Measurements from ENCODE around the gene NTN4. TPM values are rescaled to one million over a fixed set of nuclear protein-coding genes. Genes with fewer than 3 reads are reported as not detected.

NTN4 gene
- total and polyA plus RNA-seq, 10 of the 15 experiments (the other 5 are each of a cell fraction or from before 2014, with no cell fraction given), result 0.15 TPM; not detected in 9

GRCh38 chr12:95700316-95700785 lies 90.2 kb downstream of the NTN4 start (continued):
- TF ChIP-seq NR2C2 (IDR thresholded peaks at IDR 0.05; ENCODE audit: borderline replicate concordance, control insufficient read depth, insufficient read length, low read depth), result no peak
- TF ChIP-seq, protein P1, sequence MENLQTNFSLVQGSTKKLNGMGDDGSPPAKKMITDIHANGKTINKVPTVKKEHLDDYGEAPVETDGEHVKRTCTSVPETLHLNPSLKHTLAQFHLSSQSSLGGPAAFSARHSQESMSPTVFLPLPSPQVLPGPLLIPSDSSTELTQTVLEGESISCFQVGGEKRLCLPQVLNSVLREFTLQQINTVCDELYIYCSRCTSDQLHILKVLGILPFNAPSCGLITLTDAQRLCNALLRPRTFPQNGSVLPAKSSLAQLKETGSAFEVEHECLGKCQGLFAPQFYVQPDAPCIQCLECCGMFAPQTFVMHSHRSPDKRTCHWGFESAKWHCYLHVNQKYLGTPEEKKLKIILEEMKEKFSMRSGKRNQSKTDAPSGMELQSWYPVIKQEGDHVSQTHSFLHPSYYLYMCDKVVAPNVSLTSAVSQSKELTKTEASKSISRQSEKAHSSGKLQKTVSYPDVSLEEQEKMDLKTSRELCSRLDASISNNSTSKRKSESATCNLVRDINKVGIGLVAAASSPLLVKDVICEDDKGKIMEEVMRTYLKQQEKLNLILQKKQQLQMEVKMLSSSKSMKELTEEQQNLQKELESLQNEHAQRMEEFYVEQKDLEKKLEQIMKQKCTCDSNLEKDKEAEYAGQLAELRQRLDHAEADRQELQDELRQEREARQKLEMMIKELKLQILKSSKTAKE (IDR thresholded peaks at IDR 0.05; ENCODE audit: low read depth, poor library complexity, severe bottlenecking), result peak; percentile 95
- TF ChIP-seq, protein P2, sequence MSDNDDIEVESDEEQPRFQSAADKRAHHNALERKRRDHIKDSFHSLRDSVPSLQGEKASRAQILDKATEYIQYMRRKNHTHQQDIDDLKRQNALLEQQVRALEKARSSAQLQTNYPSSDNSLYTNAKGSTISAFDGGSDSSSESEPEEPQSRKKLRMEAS (IDR thresholded peaks at IDR 0.05; ENCODE audit: low read depth, low read length), result no peak
- no peak for TF ChIP-seq MYC (IDR thresholded peaks at IDR 0.05; ENCODE audit: insufficient read depth, insufficient read length, insufficient replicate concordance, low read length, severe bottlenecking)
- TF ChIP-seq BHLHE40 (IDR thresholded peaks at IDR 0.05; ENCODE audit: borderline replicate concordance in 1 of 2, low read depth in 2 of 2, low read length in 1 of 2), result peak; percentile 40 to 51; a peak in 2 of 4 replicates
- TF ChIP-seq BMI1 (IDR thresholded peaks at IDR 0.05; ENCODE audit: borderline replicate concordance), result peak; percentile 55; the same call in 1 of the 2 replicates
- TF ChIP-seq CEBPB (IDR thresholded peaks at IDR 0.05; ENCODE audit: borderline replicate concordance in 1 of 2, low read depth in 2 of 2, low read length in 2 of 2), result peak in 1 of 2 experiments; percentile 75; a peak in 2 of 4 replicates
- TF ChIP-seq, protein P3, sequence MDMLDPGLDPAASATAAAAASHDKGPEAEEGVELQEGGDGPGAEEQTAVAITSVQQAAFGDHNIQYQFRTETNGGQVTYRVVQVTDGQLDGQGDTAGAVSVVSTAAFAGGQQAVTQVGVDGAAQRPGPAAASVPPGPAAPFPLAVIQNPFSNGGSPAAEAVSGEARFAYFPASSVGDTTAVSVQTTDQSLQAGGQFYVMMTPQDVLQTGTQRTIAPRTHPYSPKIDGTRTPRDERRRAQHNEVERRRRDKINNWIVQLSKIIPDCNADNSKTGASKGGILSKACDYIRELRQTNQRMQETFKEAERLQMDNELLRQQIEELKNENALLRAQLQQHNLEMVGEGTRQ (IDR thresholded peaks at IDR 0.05; ENCODE audit: borderline replicate concordance, low read depth, low read length), result no peak
- no peak for TF ChIP-seq REST (IDR thresholded peaks at IDR 0.05; ENCODE audit: low read depth, low read length)
- TF ChIP-seq YBX1 (IDR thresholded peaks at IDR 0.05), result no peak
- TF ChIP-seq SP1 (IDR thresholded peaks at IDR 0.05; ENCODE audit: low read depth, low read length), result peak; percentile 39
- no peak for TF ChIP-seq ZNF622 (IDR thresholded peaks at IDR 0.05)
- TF ChIP-seq CBX5 (IDR thresholded peaks at IDR 0.05; ENCODE audit: low read depth), result no peak
- TF ChIP-seq CREM (IDR thresholded peaks at IDR 0.05; ENCODE audit: low read depth), result peak; percentile 65; the same call in 1 of the 2 replicates
- no peak for TF ChIP-seq PRDM15 (CRISPR knock-in tag; IDR thresholded peaks at IDR 0.05)
- TF ChIP-seq NBN (IDR thresholded peaks at IDR 0.05), result peak; percentile 39; the same call in 1 of the 2 replicates
- TF ChIP-seq STAT3 (IDR thresholded peaks at IDR 0.05; ENCODE audit: low read depth, low read length), result no peak
- TF ChIP-seq TAF1 (IDR thresholded peaks at IDR 0.05; ENCODE audit: borderline replicate concordance, low read depth, low read length), result no peak
